ENCODE data around the gene F2RL1.

F2RL1 gene

DNA sequence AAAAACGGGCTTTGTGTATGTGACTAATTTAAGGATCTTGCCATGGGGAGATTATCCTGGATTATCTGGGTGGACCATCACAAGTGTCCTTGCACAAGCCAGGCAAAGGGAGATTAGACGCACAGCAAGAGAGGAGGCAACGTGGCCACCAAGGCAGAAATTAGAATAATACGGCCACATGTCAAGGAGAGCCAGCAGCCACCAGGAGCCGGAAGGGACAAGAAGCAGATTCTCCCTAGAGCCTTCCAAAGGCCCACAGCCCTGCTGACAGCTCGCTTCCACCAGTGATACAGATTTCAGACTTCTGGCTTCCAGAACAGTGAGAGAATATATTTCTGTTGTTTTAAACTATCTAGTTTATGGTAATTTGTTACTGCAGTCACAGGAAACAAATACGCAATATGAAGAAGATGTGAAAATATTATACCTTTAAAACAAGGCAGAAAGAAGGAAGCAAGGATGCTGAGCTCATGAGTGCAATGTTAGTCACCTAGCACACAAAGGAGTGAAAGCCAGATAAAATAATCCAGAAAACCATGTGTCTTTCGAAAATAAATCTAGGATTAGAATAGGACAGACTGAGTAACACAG lies 28.7 kb upstream of the F2RL1 start:
- Histone ChIP-seq H3K36me3 (ENCODE audit: control insufficient read depth, insufficient read depth, low read length) (no peaks in the 10 kb centered on the region), H3K27ac (ENCODE audit: low read depth, low read length) (peak overlapping the region; percentile 60; the same call in 1 of the 2 replicates), H3K9me3 (ENCODE audit: control insufficient read depth, insufficient read depth, low read depth, low read length) (no peaks in the 10 kb centered on the region; the same call in 1 of the 2 replicates), H3K27me3 (ENCODE audit: control insufficient read depth, insufficient read depth, low read length) (no peaks in the 10 kb centered on the region), H3K9ac (ENCODE audit: low read length) (peak overlapping the region; percentile 66), H3K4me3 (ENCODE audit: low read depth, low read length) (no peak overlapping the region), H3K4me1 (ENCODE audit: control insufficient read depth, insufficient read depth, low read length) (peaks cover 35% of the 10 kb centered on the region)

DNA sequence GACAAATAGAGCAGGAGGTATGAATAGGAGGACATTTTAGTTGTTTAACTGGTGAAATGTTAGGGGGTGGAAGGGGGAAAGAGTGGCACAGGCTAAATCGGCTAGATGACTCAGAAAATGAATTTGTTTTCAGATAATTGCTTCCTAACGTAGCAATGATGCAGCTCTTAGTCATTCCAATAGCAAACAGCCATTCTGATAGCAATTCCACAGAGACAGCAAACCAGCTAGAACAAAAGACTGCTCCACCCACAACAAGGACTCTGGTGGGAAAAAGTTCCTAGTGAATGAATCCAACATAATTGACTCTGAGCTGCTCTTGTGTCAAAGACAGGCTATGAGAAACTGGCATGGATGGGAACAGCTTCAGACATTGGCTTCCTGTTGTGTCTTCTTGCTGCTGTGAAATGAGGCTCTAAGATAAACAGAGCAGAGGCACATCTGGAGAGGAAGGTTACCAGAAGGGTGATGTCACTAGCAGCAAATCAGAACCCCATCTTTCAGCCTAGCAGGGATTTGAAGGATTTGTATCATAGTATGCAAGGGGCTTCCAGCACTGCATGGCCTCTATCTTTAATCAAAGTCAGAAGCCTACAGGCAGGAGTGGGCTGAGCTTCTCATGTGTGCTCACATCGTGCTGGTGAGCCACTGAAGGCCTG lies 28.1 kb upstream of the F2RL1 start:
- Histone ChIP-seq H3K9me3 (ENCODE audit: control insufficient read depth, insufficient read depth, low read depth, low read length) (no peaks in the 10 kb centered on the region; the same call in 1 of the 2 replicates), H3K27ac (ENCODE audit: low read depth, low read length) (peak overlapping the region; percentile 60; the same call in 1 of the 2 replicates), H3K4me1 (ENCODE audit: control insufficient read depth, insufficient read depth, low read length) (peaks cover 35% of the 10 kb centered on the region), H3K4me3 (ENCODE audit: low read depth, low read length) (no peak overlapping the region), H3K9ac (ENCODE audit: low read length) (peak overlapping the region; percentile 66), H3K36me3 (ENCODE audit: control insufficient read depth, insufficient read depth, low read length) (no peaks in the 10 kb centered on the region), H3K27me3 (ENCODE audit: control insufficient read depth, insufficient read depth, low read length) (no peaks in the 10 kb centered on the region)

DNA sequence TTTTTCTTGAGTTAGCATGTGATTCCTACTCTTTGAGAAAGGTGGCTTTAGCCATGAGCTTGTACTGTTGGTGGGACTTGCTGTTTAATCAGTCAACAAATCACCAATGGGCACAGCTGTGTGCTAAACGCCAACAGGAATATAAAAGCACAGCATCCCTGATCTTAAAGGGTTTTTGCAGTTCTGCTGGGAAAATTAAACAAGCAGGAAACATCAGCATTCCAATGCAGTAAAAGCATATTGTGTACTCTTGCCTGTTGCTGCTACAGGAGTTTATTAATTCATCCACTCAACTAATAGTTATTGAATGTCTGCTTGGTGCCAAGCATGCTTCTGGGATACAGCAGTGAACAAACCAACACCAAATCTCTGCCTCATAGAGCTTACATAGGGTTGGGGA lies 27.4 kb upstream of the F2RL1 start:
- peak overlapping the region; percentile 24; the same call in 1 of the 2 replicates for H3K27ac ChIP-seq (ENCODE audit: low read depth, low read length)

DNA sequence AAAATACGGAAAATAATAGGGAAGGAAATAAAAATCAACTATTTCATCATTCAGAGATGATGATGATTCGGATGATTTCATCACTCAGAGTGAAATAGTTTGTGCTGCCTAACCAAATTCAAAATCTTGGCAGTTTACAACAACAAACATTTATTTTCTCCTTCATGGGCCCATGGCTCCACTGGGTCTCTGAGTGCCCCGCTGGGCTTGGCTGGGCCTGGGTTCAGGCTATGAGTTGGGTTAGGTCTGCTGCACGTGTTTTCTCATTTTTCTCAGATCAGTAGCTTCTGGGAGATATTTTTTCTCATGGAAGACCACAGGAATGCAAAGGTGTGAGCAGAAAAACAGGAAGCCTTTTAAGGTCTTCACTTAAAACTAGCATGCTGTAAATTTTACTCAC lies 24.0 kb upstream of the F2RL1 start:
- no peak overlapping the region for H3K4me3 ChIP-seq (ENCODE audit: low read depth, low read length)
- H3K9me3 ChIP-seq (ENCODE audit: control insufficient read depth, insufficient read depth, low read depth, low read length), result no peaks in the 10 kb centered on the region; the same call in 1 of the 2 replicates
- no peaks in the 10 kb centered on the region for H3K36me3 ChIP-seq (ENCODE audit: control insufficient read depth, insufficient read depth, low read length)
- H3K27ac ChIP-seq (ENCODE audit: low read depth, low read length), result no peak overlapping the region
- peaks cover 23% of the 10 kb centered on the region; the same call in 1 of the 2 replicates for H3K4me1 ChIP-seq (ENCODE audit: control insufficient read depth, insufficient read depth, low read length)
- H3K9ac ChIP-seq (ENCODE audit: low read length), result no peak overlapping the region
- no peaks in the 10 kb centered on the region for H3K27me3 ChIP-seq (ENCODE audit: control insufficient read depth, insufficient read depth, low read length)

More for the DNA sequence above, 27.4 kb upstream of the F2RL1 start:
- no peaks in the 10 kb centered on the region for H3K27me3 ChIP-seq (ENCODE audit: control insufficient read depth, insufficient read depth, low read length)
- no peak overlapping the region for H3K4me3 ChIP-seq (ENCODE audit: low read depth, low read length)
- peak overlapping the region; percentile 66 for H3K9ac ChIP-seq (ENCODE audit: low read length)
- peaks cover 35% of the 10 kb centered on the region for H3K4me1 ChIP-seq (ENCODE audit: control insufficient read depth, insufficient read depth, low read length)
- no peaks in the 10 kb centered on the region; the same call in 1 of the 2 replicates for H3K9me3 ChIP-seq (ENCODE audit: control insufficient read depth, insufficient read depth, low read depth, low read length)
- H3K36me3 ChIP-seq (ENCODE audit: control insufficient read depth, insufficient read depth, low read length), result no peaks in the 10 kb centered on the region

DNA sequence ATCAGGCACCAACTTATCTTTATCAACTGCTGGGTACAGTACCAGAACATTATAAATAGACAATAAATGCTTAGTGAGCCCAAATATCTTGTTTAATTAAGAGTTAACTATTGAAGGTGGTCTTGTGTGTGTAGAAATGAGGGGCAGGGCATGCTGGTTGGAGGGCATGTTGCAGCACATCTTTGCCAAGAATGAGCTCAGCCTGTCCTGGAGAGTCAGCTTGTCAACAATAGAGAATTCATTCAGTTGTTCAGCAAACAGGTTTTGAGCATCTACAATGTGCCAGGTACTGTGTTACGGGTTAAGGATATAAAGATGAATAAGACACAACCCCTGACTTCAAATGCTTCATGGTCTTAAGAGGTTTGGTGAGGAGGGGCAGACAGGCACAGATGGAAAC lies 19.2 kb upstream of the F2RL1 start:
- H3K27ac ChIP-seq (ENCODE audit: low read depth, low read length), result no peak overlapping the region
- no peaks in the 10 kb centered on the region for H3K36me3 ChIP-seq (ENCODE audit: control insufficient read depth, insufficient read depth, low read length)
- H3K4me1 ChIP-seq (ENCODE audit: control insufficient read depth, insufficient read depth, low read length), result peaks cover 16% of the 10 kb centered on the region; the same call in 1 of the 2 replicates

DNA sequence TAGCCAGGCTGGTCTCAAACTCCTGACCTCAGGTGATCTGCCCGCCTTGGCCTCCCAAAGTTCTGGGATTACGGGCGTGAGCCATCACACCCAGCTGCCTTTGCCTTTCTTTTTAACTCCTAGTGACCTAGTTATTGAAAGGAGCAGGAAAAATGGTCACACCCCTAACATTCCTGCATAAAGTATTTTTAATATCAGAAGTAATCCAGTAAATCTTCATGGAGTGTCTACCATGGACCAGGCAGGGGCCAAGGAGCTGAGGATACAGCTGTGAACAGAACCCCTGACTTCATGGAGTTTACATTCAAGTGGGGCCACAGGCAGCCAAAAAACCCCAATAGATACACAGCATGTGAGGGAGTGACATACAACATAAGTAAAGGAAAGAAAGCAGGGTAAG lies 18.3 kb upstream of the F2RL1 start:
- no peak overlapping the region for H3K4me3 ChIP-seq (ENCODE audit: low read depth, low read length)
- H3K27me3 ChIP-seq (ENCODE audit: control insufficient read depth, insufficient read depth, low read length), result no peaks in the 10 kb centered on the region
- H3K4me1 ChIP-seq (ENCODE audit: control insufficient read depth, insufficient read depth, low read length), result peaks cover 19% of the 10 kb centered on the region
- H3K36me3 ChIP-seq (ENCODE audit: control insufficient read depth, insufficient read depth, low read length), result no peaks in the 10 kb centered on the region
- no peak overlapping the region for H3K9ac ChIP-seq (ENCODE audit: low read length)
- H3K27ac ChIP-seq (ENCODE audit: low read depth, low read length), result no peak overlapping the region
- 0 out of 2 replicates have a peak, but pooled peaks cover 3% of the 10 kb centered on the region for H3K9me3 ChIP-seq (ENCODE audit: control insufficient read depth, insufficient read depth, low read depth, low read length)

More for the DNA sequence above, 19.2 kb upstream of the F2RL1 start:
- 0 out of 2 replicates have a peak, but pooled peaks cover 3% of the 10 kb centered on the region for H3K9me3 ChIP-seq (ENCODE audit: control insufficient read depth, insufficient read depth, low read depth, low read length)
- no peak overlapping the region for H3K4me3 ChIP-seq (ENCODE audit: low read depth, low read length)
- no peak overlapping the region for H3K9ac ChIP-seq (ENCODE audit: low read length)
- H3K27me3 ChIP-seq (ENCODE audit: control insufficient read depth, insufficient read depth, low read length), result no peaks in the 10 kb centered on the region

DNA sequence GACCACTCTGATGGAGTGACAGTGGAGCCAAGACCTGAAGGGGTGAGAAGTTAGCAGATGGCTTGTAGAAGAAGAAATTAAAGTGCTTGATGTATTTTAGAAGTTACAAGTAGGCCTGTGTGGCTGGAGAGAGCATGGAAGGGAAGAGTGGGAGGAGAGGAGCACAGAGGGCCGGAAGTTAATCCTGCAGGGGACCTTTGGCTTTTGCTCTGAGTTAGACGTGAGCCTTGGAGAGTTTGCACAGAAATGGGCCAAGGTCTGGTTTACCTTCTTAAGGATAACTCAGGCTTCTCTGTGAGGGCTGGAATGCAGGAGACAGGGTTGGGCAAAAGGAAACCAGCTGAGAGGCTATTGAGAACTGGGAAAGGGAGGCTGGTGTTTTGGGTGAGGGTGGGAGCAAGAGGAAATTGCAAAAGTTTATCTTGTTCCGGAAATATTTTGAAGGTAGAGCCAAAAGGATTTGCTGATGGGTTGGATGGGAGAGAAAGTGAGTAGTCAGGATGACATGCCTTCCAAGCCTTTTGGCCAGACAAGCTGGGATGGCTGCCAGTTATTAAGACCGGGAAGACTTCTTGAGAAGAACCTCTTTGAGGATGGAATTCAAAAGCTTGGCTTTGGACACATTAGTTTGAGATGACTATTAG lies 17.5 kb upstream of the F2RL1 start:
- H3K27me3 ChIP-seq (ENCODE audit: control insufficient read depth, insufficient read depth, low read length), result no peaks in the 10 kb centered on the region
- H3K36me3 ChIP-seq (ENCODE audit: control insufficient read depth, insufficient read depth, low read length), result no peaks in the 10 kb centered on the region
- peaks cover 26% of the 10 kb centered on the region for H3K4me1 ChIP-seq (ENCODE audit: control insufficient read depth, insufficient read depth, low read length)
- no peak overlapping the region for H3K9ac ChIP-seq (ENCODE audit: low read length)
- H3K4me3 ChIP-seq (ENCODE audit: low read depth, low read length), result no peak overlapping the region
- 0 out of 2 replicates have a peak, but pooled peaks cover 3% of the 10 kb centered on the region for H3K9me3 ChIP-seq (ENCODE audit: control insufficient read depth, insufficient read depth, low read depth, low read length)
- H3K27ac ChIP-seq (ENCODE audit: low read depth, low read length), result no peak overlapping the region

DNA sequence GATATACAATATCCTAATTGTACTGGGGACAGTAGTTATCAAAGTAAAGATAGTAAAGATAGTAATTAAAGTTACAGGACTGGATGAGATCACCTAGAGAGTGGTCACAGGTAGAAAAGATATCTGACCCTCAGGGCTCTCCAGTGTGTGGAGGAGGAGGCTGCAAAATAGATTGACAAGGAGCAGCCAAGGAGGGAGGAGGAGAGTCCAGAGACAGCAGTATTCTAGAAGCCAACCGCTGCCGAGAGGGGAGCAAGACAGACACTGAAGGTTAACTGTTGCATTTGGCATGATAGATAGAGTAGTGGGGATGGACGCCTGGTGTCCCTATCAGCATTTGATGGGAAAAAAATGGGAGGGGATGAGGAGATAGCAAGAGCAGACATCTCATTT lies 17.0 kb upstream of the F2RL1 start:
- H3K36me3 ChIP-seq (ENCODE audit: control insufficient read depth, insufficient read depth, low read length), result no peaks in the 10 kb centered on the region
- H3K4me3 ChIP-seq (ENCODE audit: low read depth, low read length), result no peak overlapping the region
- H3K27me3 ChIP-seq (ENCODE audit: control insufficient read depth, insufficient read depth, low read length), result no peaks in the 10 kb centered on the region
- H3K27ac ChIP-seq (ENCODE audit: low read depth, low read length), result no peak overlapping the region
- H3K9me3 ChIP-seq (ENCODE audit: control insufficient read depth, insufficient read depth, low read depth, low read length), result 0 out of 2 replicates have a peak, but pooled peaks cover 3% of the 10 kb centered on the region
- H3K9ac ChIP-seq (ENCODE audit: low read length), result no peak overlapping the region
- H3K4me1 ChIP-seq (ENCODE audit: control insufficient read depth, insufficient read depth, low read length), result peaks cover 29% of the 10 kb centered on the region

DNA sequence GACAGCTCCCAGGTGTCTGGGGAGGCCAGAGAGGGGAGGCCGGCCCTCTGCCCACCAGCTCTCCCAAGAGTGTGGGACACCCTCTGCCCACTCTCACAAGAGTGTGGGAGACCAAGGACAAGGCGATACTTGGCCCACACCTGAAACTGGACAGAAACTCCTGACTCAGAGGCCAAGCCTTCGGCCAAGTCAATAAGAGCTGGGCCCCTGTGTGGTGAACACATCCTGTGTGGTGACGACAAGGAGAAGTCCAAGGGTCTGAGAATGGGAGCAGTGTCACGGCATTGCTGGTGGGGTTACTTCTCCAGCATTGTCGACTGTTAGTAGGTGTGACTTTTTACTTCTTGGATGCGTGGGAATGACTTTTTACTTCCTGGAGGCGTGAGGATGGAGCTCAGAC lies 14.6 kb upstream of the F2RL1 start:
- Histone ChIP-seq H3K9ac (ENCODE audit: low read length) (no peak overlapping the region), H3K36me3 (ENCODE audit: control insufficient read depth, insufficient read depth, low read length) (no peaks in the 10 kb centered on the region), H3K9me3 (ENCODE audit: control insufficient read depth, insufficient read depth, low read depth, low read length) (0 out of 2 replicates have a peak, but pooled peaks cover 3% of the 10 kb centered on the region), H3K4me3 (ENCODE audit: low read depth, low read length) (no peak overlapping the region), H3K4me1 (ENCODE audit: control insufficient read depth, insufficient read depth, low read length) (peaks cover 49% of the 10 kb centered on the region), H3K27ac (ENCODE audit: low read depth, low read length) (no peak overlapping the region; the same call in 1 of the 2 replicates), H3K27me3 (ENCODE audit: control insufficient read depth, insufficient read depth, low read length) (no peaks in the 10 kb centered on the region)

DNA sequence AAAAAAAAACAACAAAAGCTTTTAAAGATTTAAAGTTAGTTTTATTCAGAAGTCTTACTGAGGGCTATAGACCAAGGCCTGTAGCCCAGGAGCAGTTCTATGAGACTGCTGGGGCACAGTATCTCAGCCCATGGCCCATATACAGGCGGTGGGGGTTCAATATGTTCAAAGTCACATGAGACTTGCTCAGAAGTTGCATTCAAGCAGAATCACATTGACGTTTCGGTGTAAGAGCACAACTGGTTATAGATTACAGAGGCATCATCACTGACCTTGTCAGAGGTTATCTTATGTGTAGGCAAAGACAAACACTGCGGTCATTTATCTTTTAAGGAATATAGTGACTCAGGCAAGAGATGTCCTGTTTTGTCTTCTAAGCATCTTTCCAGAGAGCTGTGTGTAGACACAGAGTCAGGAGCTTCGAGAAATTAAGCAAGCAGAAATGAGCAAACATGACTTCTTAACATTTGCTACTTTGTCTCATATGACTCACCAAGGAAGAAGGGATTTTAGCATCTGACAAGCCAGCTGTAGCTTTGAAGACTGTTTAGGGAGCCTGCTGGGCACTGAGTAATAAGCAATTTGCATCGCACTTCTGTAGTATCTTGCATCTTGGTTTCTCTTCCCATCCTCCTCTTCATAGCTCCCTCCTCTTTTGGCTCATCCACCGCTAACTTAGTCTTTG lies 12.9 kb upstream of the F2RL1 start:
- peaks cover 52% of the 10 kb centered on the region for H3K4me1 ChIP-seq (ENCODE audit: control insufficient read depth, insufficient read depth, low read length)
- H3K9ac ChIP-seq (ENCODE audit: low read length), result peak overlapping the region; percentile 78
- peaks cover 9% of the 10 kb centered on the region for H3K9me3 ChIP-seq (ENCODE audit: control insufficient read depth, insufficient read depth, low read depth, low read length)
- H3K36me3 ChIP-seq (ENCODE audit: control insufficient read depth, insufficient read depth, low read length), result no peaks in the 10 kb centered on the region
- no peaks in the 10 kb centered on the region for H3K27me3 ChIP-seq (ENCODE audit: control insufficient read depth, insufficient read depth, low read length)
- H3K27ac ChIP-seq (ENCODE audit: low read depth, low read length), result peak overlapping the region; percentile 86; the same call in 1 of the 2 replicates
- peak overlapping the region; percentile 46 for H3K4me3 ChIP-seq (ENCODE audit: low read depth, low read length)

Data from HUES6 (cell line).